Stimulated activated CD8-positive, alpha-beta memory T cell treated with anti-CD3 and anti-CD28 coated beads, Interleukin-15, amount 100 ng/mL, for 4 hours (primary cell): Measurements from ENCODE around the gene MRPS10.
"Not testable (repeated sequence)": the region's sequence is repeated elsewhere in the genome, so short reads cannot be mapped to it uniquely, and the experiment has no call there.

Experiments used
- DNase-seq, 2 donors: peaks; one replicate each; pipeline ENCODE4 v3.0.0-alpha.2; 2020; ENCODE audit warnings: low read depth in 2 of 2

The MRPS10 gene

GRCh38 chr6:42177514-42178364, 39.9 kb downstream of the MRPS10 start:
- DNase-seq = no peak

- no peak for DNase-seq
Measured at GRCh38 chr6:42176981-42177380, 40.7 kb downstream of the MRPS10 start.

GRCh38 chr6:42175860-42176259, 41.8 kb downstream of the MRPS10 start:
- no peak for DNase-seq

GRCh38 chr6:42173101-42173500, 44.6 kb downstream of the MRPS10 start, which contains the start of gene GUCA1A:
Gene GUCA1A, plus strand, starts transcription at chr6:42173364. Its CDS starts 250 bp downstream, at chr6:42173614.
- no peak for DNase-seq

- no peak for DNase-seq
Measured at GRCh38 chr6:42171813-42172581, 45.7 kb downstream of the MRPS10 start.

GRCh38 chr6:42169780-42170179, 47.9 kb downstream of the MRPS10 start:
- DNase-seq = not testable (repeated sequence)

- no peak for DNase-seq
Measured at GRCh38 chr6:42168650-42169049, 49.0 kb downstream of the MRPS10 start.

- DNase-seq = peak; percentile 24 to 50
Measured at GRCh38 chr6:42166444-42167141, 51.1 kb downstream of the MRPS10 start.

- DNase-seq = no peak
Measured at GRCh38 chr6:42165016-42165415, 52.6 kb downstream of the MRPS10 start.

- no peak for DNase-seq
Measured at GRCh38 chr6:42163981-42164380, 53.7 kb downstream of the MRPS10 start.

GRCh38 chr6:42162812-42163211, 54.8 kb downstream of the MRPS10 start:
- DNase-seq = no peak

GRCh38 chr6:42162384-42162783, 55.3 kb downstream of the MRPS10 start:
- no peak for DNase-seq

GRCh38 chr6:42159431-42160024, 58.1 kb downstream of the MRPS10 start:
- DNase-seq = no peak

GRCh38 chr6:42158631-42159030, 59.0 kb downstream of the MRPS10 start:
- no peak for DNase-seq

GRCh38 chr6:42158011-42158410, 59.6 kb downstream of the MRPS10 start:
- no peak for DNase-seq
